Dermis lymphatic vessel endothelial cell (primary cell): Measurements from ENCODE around the gene SMCHD1. TPM values are rescaled to one million over a fixed set of nuclear protein-coding genes. Genes with fewer than 3 reads are reported as not detected.

Source experiments
- total RNA-seq: library from RNA; depleted of rRNA; stranded (reverse); fragments of >200 nt; gene quantifications from 2 replicates; pipeline ENCODE4 v1.2.1, GENCODE V29; 2014

SMCHD1 gene
- 49.6 and 59.9 TPM in 2 replicates for total RNA-seq

DNA sequence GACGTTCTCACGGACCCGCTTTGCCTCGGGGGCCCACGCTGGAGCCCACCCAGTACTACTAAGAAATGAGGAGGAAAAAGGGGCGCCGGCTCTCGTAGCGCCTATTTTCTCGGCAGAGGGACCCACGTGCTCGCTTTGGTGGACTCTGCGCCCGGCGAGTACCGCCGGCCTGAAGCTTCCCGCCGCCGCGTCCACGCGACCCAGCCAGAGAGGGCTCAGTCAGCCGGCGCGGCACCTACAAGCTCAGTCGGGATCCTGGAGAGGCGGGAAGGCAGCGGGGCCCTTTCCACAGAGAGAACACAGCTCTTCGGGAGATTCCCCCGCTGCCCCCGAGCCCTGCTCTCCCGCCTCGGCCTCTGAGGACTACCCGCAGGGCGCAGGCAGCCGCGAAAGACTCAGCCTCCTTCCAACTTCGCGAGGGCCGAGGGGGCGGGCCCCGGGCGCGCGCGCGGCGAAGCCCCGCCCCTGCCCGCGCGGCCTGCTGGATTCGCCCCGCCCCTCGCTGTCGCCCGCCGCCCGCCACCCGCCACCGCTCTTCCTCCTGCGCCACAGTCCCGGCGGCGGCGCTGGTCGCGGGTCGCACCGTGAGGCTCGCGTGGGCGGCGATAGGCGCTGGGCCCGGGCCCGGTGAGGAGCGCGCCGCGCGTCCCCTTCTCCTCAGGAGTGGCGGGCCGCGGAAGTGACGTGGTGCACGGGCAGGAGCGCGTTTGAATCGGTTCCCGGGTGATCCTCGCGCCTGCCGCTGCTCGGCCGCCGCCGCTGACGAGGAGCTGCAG lies at the start of gene SMCHD1:
Gene SMCHD1, plus strand, starts transcription at position 549 of the 776 bp plus-strand sequence. CDS start 350 bp downstream, outside the sequence.

DNA sequence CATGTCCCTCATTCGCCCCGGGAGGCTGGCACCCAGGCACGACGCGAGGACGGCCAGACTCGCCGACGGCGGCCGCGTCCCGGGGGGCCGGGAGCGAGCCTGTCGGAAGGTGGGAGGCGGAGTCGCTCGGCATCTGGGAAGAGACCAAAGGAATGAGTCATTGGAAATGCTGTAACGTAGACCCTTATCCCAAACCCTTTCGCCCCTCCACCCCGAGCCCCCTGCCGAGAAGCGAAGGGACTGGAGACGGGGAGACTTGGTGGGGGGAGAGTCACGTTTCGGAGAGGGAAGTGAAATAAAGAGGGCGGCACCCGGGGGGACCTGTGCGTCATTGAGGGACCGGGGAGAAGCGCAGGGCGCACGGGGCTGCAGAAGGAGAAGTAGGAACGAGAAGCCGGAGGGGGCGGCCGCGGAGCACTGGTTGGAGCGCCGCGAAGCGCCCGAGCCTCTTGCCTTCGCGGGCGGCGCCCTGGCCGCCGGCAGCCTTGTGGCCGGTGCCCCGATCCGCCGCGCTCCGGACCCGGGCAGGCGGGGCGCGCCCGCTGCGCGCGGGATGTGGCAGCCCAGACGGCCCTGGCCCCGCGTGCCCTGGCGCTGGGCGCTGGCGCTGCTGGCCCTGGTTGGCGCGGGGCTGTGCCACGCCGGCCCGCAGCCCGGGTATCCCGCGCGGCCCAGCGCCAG lies 191.2 kb downstream of the SMCHD1 start, which contains the start of gene EMILIN2:
Gene EMILIN2, plus strand, starts transcription at position 371 of the 681 bp plus-strand sequence. Its CDS starts 183 bp downstream, at position 554.

Other genes starting within 250 kb of the SMCHD1 start
- gene METTL4, start 84.2 kb upstream of the SMCHD1 start, total RNA-seq = 9.0 and 11.5 TPM in 2 replicates
- gene NDC80, start 84.2 kb upstream of the SMCHD1 start, total RNA-seq = 3.8 and 4.9 TPM in 2 replicates
- 1.4 and 2.4 TPM in 2 replicates for gene EMILIN2, start 191.3 kb downstream of the SMCHD1 start, total RNA-seq